Stimulated activated CD4-positive, alpha-beta T cell treated with anti-CD3 and anti-CD28 coated beads, Interleukin-15, amount 100 ng/mL, for 24 hours (primary cell): ENCODE data around the gene SYNE1.
"Not testable (repeated sequence)": the region's sequence is repeated elsewhere in the genome, so short reads cannot be mapped to it uniquely, and the experiment has no call there.

Experiments
- DNase-seq: peaks from one replicate; pipeline ENCODE4 v3.0.0-alpha.2; 2020

SYNE1 gene

DNA sequence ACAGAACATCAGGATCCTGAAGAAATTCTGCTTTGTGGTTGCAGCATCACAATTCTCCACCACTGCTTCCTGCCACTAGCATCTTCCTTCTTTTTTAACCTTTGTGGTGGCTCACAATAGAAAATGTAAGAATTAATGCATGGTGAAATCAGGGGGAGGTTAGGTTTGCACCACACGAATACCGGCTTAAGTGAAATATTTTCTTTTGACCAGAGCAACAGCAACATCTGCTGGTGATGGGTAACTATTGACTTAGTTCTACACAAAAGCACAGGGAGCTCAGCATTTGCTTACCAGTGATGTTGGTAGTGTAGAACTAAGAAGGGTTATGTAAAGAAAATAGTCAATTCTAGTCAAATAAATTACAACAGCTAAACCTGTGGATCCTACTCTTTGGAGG lies 280.5 kb downstream of the SYNE1 start:
- no peak for DNase-seq

DNA sequence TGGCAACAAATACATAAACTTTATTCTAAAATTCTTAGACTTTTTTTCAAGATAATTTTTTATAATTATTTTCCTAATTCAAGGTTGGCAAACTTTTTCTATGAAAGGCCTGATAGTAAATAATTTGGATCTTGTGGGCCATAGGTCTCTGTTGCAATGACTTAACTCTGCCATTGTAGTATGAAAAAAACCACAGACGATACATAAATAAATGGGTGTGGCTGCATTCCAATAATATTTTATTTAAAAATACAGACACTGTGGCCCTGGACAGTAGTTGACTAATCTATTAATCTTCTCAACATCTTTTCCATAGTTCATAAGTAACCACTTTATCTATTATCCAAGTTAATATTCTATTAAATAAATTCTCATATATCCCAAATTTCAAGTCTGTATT lies 281.1 kb downstream of the SYNE1 start:
- no peak for DNase-seq

DNA sequence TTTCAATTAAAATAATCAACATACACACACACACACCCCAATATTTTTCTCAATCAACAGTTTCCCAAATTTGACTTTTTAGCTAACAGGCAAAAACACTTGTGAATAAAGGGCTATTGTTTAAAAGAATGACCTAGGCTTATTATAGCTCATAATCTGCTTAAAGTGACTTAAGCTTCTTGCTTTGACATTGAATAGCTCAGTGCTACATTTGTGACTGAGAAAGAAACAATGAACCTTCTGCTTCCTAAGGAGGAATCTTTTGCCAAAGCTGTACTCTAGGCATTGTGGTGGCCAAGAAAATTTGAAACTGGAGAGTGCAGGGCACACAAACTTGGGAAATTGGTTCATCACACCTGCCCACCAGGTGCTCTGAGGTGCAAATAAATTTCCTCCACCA lies 282.0 kb downstream of the SYNE1 start:
- DNase-seq: no peak

DNA sequence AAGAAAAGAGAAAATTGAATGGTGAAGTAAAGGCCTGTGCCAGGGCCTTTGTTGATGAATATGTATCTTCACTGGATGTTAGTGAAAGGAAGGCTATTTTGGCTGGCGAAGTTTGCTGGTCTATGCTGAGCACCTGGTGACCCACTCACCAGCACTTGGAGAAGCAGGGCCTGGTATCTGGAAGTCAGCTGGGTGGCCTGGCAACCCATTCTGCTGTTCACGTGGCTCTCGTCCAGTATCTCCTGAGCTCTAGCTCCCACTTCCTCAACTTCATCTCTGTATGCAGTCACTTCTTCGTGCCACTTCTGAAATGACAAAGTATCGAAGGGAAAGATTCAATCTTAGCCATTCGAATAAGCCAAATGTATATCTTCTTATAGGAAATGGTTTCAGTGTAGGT lies 283.7 kb downstream of the SYNE1 start:
- DNase-seq: no peak

DNA sequence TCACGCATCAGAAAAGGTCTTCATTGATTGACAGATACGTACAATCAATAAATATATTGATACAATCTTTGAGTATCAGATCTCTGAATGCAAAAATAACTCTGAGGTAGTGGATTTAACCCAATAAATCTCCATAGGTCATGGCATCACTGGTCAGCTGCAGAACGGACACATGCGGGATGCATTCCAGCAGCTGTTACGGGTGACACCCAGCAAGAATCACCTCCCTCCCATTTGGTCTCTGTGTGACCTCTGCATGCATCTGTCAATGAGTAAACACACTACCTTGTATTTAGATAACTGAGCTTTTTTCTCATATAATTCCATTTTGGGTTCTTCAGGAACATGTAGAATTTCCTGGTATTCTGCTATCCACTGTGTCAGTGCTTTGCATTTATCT lies 285.4 kb downstream of the SYNE1 start:
- DNase-seq: no peak

DNA sequence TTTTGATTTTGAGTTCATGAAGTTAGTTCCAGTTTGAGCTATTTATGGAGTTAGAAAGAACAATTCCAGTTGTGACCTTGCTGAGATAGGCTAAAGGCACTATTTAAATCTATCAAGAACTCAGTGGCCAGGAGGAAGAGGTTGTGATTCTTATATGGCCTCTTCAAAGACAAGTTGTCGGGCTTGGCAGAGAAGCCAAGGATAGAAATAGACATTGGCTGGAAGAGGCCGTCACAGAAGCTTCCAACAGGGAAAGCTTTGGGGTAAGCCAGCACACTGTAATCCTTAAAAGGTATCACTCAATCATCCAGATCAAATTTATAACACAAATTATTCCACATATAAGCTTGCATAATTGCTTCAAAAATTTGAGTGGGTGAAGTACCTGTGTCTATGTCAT lies 286.1 kb downstream of the SYNE1 start:
- DNase-seq: no peak

DNA sequence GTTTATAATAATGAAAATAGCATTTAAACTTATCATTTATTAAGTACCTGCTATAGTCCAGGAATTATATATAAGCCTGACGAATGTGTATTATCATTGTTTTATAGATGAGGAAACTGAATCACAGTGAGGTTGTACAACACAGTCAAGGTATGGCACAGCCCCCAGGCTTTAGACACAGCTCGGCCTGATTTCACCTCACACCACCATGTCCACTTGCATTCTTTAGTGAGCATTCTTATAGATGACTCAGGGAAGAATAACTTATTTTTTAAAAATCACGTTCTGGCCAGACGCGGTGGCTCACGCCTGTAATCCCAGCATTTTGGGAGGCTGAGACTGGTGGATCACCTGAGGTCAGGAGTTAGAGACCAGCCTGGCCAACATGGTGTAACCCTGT lies 289.0 kb downstream of the SYNE1 start:
- no peak for DNase-seq

DNA sequence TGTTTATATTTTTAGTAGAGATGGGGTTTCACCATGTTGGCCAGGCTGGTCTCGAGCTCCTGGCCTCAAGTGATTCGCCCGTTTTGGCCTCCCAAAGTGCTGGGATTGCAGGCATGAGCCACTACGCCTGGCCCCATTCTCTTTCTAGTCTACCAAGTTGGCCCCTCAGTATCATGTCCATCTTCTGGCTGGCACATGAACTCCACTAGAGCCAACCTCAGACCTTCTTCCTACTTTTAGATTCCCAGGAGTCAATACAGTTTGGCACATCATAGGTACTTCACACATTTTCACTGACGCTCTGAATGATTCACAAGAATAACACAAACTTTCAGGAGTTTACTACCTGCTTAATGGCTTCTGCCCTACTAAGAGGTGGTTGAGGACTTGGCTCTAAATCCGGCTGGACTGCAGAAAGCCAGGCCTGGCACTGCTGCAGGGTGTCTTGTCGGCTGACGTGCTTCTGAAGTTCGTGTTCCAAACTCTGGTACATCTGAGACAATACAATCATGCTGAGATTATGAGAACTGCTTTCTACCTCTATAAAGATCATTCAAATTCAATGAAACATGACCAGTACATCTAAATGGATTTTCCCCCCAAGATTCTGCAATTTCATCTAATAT lies 293.3 kb downstream of the SYNE1 start:
- DNase-seq: no peak

DNA sequence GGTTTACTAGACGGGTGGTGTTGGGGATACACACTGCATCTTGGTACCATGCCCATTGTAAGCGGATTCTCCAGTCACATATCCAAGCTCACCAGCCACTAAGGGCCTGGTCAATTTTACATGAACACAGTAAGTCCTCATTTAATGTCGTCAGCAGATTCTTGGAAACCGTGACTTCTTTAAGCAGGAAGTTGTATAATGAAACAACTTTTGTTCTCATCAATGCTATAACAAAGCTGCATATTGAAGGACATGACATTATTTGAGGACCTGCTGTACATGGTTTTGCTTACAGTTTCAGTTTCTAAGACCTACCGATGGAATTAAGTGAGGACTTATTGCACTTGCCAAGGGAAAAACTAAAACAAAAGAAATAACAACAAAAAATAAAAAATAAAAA lies 295.6 kb downstream of the SYNE1 start:
- no peak for DNase-seq

DNA sequence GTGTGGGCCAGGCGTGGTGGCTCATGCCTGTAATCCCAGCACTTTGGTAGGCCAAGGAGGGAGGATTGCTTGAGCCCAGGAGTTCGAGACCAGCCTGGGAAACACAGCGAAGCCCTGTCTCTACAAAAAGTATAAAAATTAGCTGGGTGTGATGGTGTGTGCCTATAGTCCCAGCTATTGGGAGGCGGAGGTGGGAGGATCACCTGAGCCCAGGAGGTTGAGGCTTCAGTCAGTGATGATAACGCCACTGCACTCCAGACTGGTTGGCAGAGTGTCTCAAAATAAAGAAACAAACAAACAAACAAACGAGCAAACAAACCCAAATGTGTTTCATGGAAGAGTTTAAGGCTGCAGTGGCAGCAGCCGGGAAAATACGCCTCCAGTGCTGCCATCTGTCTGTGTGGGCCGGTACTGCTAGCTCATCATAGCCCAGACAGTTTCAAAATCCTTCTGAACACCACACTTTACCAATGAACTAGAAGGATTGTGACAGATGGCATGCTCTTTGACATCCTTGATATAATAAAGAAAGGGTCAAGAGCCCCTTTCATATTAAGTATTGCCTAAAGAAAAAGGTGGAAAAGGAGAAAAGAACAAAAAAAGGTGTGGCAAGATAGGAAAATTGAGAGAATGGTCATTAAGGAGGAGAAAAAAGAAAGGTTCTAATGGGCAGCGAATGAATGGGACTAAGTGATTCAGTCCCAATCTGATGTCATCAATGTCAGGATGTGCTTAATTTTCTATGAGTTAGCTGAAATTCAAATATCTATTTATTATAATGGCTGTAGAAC lies 298.6 kb downstream of the SYNE1 start:
- peak; percentile 65 for DNase-seq

DNA sequence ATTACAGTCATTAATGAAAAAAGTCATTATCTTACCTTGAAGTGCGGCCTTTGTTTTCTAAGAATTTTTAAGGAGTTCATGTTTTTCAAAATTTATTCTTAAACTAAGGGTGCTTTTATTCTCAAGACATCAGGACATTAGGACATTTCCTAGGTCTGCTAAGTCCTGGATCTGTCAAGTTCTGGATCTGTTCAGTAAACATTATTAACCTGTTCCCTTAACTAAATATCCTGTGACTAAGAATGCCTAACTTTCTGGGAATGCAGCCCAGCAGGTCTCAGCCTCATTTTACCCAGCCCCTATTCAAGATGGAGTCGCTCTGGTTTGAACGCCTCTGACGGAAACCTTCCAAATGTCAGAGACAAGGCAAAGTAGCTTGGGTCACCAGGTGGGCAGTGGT lies 302.6 kb downstream of the SYNE1 start:
- DNase-seq: no peak

DNA sequence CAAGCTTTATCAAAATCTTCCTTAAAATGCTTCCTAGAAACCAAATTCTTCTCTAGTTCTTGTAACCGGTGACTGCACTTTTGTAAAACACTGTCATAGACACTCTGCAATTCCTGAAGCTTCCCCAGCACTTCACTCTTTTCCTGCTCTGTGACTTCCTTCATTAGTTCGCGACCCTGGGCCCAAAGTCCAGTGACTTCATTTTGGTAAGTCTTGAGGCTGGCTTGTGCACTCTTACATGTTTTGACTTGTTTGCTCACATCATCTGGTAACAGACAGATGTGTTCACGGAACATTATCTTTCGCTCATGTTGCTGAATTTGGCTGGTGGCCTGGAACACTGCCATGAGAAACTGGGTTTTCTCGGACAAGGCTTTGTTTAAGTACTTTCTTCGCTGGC lies 306.2 kb downstream of the SYNE1 start:
- no peak for DNase-seq

DNA sequence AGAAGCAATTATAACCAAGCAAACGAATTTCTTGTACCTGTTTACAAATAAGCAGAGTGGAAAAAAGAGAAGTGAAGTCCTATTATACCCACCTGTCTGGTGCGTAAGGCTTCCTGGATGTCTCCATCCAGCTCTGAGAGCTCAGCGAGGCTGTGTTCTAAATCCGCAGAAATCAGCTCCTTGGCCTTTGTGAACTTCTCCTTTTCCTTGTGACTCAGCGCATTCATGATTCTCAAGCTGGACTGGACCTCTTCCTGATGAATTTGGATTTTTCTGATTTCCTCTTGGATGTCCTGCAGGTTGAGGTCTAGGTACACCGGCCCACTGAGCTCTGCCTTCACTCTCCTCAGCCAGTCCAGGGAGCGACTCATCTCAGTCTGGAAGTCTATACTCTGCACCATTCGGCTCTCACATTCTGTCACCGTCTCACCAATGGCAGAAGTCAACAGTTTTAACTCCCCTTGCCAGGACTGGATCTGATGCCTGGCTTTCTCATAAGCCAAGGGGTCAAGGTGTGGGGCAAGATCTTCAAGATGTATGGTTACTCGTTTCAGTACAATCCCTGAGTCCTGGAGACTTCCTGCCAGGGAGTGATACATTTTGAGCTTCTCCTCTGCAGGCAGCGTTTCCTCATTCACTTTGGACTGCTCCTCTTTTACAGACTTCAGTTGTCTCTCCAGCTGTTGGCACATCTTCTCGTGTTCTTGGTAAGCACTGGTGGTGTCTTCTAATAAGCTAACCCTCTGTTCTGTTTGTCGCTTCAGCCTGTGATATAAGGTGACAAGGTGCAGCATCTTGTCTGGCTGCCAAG lies 307.3 kb downstream of the SYNE1 start:
- no peak for DNase-seq

DNA sequence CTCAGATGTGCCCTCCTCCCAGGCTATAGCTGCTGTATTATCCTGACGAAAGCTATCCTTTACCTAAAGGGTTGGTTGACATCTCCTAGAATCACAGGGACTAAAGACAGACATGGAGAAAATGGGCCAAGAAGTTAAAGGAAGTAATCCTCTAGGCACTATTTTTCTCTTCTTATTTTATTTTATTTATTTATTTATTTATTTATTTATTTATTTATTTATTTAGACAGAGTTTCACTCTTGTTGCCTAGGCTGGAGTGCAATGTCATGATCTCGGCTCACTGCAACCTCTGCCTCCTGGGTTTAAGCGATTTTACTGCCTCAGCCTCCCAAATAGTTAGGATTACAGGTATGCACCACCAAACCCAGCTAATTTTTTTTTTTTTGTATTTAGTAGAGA lies 309.0 kb downstream of the SYNE1 start:
- DNase-seq: not testable (repeated sequence)

DNA sequence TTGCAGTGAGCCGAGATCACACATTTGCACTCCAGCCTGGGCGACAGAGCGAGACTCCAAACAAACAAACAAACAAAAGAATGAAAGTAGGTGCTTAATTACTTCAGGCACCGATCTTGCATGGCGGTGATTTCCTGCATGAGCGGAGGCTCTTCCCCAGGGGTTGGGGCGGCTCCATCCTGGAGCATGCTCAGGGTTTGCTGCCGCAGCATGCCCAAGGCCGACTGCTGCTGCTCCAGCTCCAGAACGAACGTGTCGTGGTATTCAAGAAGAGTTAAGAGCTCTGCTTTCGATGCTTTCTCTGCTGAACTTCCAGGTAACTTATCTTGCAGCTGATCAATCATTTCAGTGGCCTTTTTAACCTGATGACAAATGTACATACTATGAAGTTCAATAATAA lies 313.8 kb downstream of the SYNE1 start:
- no peak for DNase-seq

DNA sequence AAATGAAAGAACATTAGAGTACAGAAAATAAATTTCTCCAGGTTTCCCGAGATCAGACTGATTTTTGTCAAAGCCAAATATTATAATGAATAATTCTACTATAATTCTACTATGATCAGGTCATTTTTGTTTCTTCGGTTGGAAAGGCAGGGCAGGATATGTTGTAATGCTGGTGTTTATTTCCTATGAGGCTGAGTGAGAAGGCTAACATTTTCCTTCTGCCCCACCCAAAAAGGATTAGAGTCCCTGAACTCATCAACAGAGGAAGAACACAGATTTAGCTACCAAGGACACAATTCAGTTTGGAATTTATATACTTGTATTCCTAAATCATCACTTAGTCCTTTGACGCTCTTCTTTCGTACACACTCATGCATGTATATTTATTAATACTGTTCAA lies 318.9 kb downstream of the SYNE1 start:
- no peak for DNase-seq

DNA sequence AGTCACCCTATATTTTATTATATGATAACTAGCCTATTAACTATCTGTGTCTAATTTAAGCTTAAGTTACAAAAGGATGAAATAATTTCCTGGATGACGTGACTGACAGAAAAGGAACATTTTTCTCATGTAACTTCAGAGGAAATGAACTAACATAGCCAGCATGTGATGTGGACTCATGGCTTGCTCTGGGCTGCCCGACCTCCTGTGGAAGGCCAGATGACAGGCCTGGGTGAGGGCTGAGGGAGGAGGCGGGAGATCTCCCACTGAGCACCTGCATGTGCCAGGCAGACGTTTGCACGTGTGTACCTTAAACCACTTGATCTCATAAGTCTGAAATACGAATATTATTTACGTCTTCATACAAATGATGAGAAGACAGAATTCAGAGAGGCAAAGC lies 321.1 kb downstream of the SYNE1 start:
- no peak for DNase-seq

DNA sequence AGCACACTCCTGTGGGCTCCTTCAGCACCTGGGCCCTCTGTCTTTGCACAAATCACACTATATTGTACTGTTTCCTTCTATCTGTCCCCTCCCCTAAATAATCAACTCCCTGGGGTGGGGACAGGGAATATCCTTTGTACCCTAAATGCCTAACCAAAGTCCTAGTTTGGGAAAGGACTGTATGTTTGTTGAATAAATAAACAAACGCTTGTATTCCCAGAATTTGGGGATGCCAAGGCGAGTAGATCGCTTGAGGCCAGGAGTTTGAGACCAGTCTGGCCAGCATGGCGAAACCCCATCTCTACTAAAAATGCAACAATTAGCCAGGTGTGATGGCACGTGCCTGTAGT lies 322.7 kb downstream of the SYNE1 start:
- no peak for DNase-seq

DNA sequence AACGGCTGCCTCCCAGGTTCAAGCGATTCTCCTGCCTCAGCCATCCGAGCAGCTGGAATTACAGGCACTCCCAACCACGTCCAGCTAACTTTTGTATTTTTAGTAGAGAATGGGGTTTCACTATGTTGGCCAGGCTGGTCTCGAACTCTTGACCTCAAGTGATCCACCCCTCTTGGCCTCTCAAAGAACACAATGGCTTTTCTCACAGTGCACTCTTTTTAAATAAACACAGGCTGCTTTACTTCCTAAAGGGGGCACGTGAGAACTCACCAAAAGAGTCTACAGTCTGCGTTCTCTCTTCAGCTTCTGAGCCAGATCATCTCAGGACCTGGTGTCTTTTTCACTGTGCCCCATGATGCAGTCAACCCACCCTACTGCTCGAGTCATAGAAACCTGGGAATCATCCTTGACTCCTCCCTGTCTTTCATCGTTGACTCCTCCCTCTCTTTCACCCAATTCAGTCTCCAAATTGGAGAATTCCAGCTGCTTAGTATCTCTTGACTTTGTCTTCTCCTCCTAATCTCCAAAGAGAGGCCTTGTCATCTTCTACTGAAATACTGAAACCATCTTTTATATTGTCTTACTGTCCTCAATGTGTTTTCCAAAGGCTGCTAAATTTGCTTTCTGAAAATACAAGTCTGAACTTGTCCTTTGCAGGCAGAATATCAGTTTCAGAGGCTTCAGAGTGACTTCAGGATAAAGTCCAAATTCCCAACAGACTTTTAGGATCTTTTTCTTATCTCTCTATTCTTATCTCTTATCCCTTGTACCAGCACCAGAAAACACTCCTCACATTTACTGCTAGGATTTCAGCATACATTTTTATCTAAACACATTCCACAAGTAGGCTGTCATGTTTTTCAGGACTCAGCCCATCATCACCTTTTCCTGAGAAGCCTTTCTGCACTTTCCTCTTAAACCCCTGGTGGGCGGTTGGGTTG lies 323.4 kb downstream of the SYNE1 start:
- no peak for DNase-seq

DNA sequence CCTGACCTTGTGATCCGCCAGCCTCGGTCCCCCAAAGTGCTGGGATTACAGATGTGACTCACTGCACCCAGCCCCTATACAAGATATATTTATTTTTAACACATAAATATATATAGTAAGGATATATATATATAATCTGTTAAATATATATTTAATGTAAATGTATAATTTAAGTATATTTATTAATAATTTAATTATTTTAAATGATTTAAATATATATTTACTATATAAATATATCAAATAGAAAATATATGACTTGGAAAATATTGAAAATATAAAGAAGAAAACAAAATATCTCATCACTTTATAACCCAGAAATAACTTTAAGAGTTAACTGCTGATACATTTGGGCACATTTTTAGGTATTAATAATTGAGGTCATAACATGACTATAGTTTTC lies 324.7 kb downstream of the SYNE1 start:
- no peak for DNase-seq

DNA sequence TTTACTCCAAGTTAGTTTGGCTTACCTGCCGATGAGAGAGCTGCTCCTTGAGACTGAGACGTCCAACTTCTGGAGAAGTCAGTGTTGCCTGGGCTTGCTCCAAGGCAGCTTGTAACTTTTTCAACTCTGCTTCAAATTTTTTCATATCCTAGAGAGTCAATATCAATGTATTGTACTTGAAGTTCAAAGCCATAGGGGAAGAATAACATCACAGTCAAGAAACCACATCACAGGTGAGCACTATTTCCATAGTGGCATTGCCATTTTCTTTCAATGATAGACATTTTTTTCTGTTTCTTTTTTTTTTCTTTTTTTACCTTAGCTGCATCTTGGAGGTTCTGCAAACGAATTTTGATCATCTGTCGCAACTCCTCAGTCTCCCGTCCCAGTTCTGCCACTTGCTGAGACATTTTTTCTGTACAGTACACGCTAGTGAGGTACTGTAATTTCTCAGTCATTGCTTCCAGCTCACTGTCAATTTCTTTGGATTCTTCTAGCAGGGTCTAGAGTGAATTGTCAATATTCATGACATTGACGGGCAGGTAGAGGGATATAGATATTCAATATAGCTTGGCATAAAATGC lies 326.7 kb downstream of the SYNE1 start:
- no peak for DNase-seq

DNA sequence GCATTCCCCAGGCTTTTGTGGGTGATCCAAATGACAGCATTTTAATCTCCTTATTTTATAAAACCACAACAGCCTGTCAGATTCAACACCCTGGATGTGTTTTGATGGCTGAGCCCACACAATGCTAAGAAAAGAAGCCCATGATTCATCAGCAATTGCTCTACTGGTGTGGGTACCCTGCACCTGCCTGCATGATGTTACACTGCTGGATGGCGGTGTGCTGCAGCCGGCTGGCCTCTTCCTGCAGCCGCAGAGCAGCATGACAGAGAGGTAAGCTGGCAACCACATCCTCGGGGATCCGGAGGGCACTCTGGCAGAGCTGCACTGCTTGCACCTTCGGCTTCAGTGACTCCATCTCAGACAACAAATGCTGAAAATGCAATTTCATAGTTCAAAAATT lies 327.5 kb downstream of the SYNE1 start:
- peak; percentile 77 for DNase-seq

DNA sequence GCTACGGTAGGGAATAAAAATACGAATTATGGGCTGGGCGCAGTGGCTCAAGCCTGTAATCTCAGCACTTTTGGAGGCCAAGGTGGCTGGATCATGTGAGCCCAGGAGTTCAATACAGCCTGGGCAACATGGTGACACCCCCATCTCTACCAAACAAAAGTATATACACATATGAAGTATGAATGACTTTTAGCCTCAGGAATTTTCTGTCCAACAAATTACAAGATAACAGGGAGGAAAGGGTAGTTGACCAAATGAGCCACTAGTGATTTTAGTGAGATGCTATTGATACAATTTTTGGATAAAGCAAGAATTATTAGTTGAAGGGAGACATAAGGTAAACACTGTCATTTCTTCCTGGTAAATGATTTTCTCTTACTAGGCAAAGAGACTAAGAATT lies 328.2 kb downstream of the SYNE1 start:
- DNase-seq: no peak
